ENCODE results near the gene LRCH3. TPM values are rescaled to one million over a fixed set of nuclear protein-coding genes. Genes with fewer than 3 reads are reported as not detected.

The LRCH3 gene
- total RNA-seq, 1 experiment from 2014 or later: 56.4 TPM

GRCh38 chr3:197761784-197762183 lies 29.3 kb upstream of the LRCH3 start:
- H3K9me3 ChIP-seq (ENCODE audit: control insufficient read depth, low read depth, low read length): no peaks in the 10 kb centered on the region

More at GRCh38 chr3:197761784-197762183, 29.3 kb upstream of the LRCH3 start:
- no peak overlapping the region for H3K9ac ChIP-seq (ENCODE audit: extremely low read depth, insufficient read length, low read length)
- Mint-ChIP-seq H3K27me3 (ENCODE audit: low read depth) (no peaks in the 10 kb centered on the region), H3K4me1 (no peaks in the 10 kb centered on the region), H3K4me3 (no peak overlapping the region), H3K9me3 (no peaks in the 10 kb centered on the region), H3K36me3 (ENCODE audit: insufficient read depth in 1 of 3, low read depth in 3 of 3) (peaks cover 0 to 4% (median 1%) of the 10 kb centered on the region in 3 experiments; a peak in 4 of 7 replicates), H3K27ac (no peak overlapping the region)
- H4K5ac ChIP-seq (ENCODE audit: insufficient read length, low read depth, low read length): no peak overlapping the region
- TF ChIP-seq, protein P1, sequence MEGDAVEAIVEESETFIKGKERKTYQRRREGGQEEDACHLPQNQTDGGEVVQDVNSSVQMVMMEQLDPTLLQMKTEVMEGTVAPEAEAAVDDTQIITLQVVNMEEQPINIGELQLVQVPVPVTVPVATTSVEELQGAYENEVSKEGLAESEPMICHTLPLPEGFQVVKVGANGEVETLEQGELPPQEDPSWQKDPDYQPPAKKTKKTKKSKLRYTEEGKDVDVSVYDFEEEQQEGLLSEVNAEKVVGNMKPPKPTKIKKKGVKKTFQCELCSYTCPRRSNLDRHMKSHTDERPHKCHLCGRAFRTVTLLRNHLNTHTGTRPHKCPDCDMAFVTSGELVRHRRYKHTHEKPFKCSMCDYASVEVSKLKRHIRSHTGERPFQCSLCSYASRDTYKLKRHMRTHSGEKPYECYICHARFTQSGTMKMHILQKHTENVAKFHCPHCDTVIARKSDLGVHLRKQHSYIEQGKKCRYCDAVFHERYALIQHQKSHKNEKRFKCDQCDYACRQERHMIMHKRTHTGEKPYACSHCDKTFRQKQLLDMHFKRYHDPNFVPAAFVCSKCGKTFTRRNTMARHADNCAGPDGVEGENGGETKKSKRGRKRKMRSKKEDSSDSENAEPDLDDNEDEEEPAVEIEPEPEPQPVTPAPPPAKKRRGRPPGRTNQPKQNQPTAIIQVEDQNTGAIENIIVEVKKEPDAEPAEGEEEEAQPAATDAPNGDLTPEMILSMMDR (conservative IDR thresholded peaks at IDR 0.05): no peak
- H3K4me1 ChIP-seq (ENCODE audit: insufficient read depth, low read length): no peaks in the 10 kb centered on the region
- no peaks in the 10 kb centered on the region for H3K79me2 ChIP-seq (ENCODE audit: insufficient read depth, low read length)
- no peak overlapping the region for H3K14ac ChIP-seq (ENCODE audit: insufficient read depth, low read length)
- H4K20me1 ChIP-seq (ENCODE audit: control insufficient read depth, insufficient read depth, insufficient read length): no peaks in the 10 kb centered on the region
- H3K4me2 ChIP-seq (ENCODE audit: insufficient read depth, insufficient read length, low read length): no peak overlapping the region
- H2AFZ ChIP-seq (ENCODE audit: low read length): no peak overlapping the region
- DNase-seq: no peak
- H3K4ac ChIP-seq (ENCODE audit: low read depth, low read length): no peak overlapping the region
- no peak overlapping the region for H3K18ac ChIP-seq (ENCODE audit: insufficient read length, low read depth, low read length)
- H3K23me2 ChIP-seq (ENCODE audit: insufficient read length, low read depth, low read length, poor library complexity, severe bottlenecking): no peaks in the 10 kb centered on the region
- no peak overlapping the region for H2BK5ac ChIP-seq (ENCODE audit: insufficient read length, low read length)
- H3K27me3 ChIP-seq (ENCODE audit: insufficient read depth, low read length): no peaks in the 10 kb centered on the region
- H3K27ac ChIP-seq (ENCODE audit: insufficient read length, low read depth, low read length): no peak overlapping the region
- H4K91ac ChIP-seq (ENCODE audit: insufficient read length, low read depth, low read length): no peak overlapping the region
- no peak overlapping the region for H3T11ph ChIP-seq (ENCODE audit: low read length)
- no peak overlapping the region for H4K8ac ChIP-seq (replicated peaks; ENCODE audit: insufficient read length, low read depth, low read length)
- H2BK12ac ChIP-seq (ENCODE audit: insufficient read length, low read depth, low read length): no peak overlapping the region
- no peak overlapping the region for H2BK15ac ChIP-seq (ENCODE audit: low read depth, low read length)
- H2BK20ac ChIP-seq (ENCODE audit: low read depth, low read length, poor library complexity, severe bottlenecking): no peak overlapping the region
- H2AK5ac ChIP-seq (ENCODE audit: insufficient read length, low read length): no peak overlapping the region
- no peak overlapping the region for H3K23ac ChIP-seq (ENCODE audit: insufficient read length, low read depth, low read length)
- H3K56ac ChIP-seq (ENCODE audit: insufficient read length, low read depth, low read length): no peak overlapping the region
- H3K79me1 ChIP-seq (ENCODE audit: insufficient read depth, low read depth, low read length, poor library complexity, severe bottlenecking): no peaks in the 10 kb centered on the region
- no peak overlapping the region for H2BK120ac ChIP-seq (ENCODE audit: low read depth, low read length, poor library complexity, severe bottlenecking)
